Measurements from ENCODE around the gene ZNF581. TPM values are rescaled to one million over a fixed set of nuclear protein-coding genes. Genes with fewer than 3 reads are reported as not detected.

Gene ZNF581, protein sequence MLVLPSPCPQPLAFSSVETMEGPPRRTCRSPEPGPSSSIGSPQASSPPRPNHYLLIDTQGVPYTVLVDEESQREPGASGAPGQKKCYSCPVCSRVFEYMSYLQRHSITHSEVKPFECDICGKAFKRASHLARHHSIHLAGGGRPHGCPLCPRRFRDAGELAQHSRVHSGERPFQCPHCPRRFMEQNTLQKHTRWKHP
- 18.2 and 18.9 TPM in 2 replicates for total RNA-seq

DNA sequence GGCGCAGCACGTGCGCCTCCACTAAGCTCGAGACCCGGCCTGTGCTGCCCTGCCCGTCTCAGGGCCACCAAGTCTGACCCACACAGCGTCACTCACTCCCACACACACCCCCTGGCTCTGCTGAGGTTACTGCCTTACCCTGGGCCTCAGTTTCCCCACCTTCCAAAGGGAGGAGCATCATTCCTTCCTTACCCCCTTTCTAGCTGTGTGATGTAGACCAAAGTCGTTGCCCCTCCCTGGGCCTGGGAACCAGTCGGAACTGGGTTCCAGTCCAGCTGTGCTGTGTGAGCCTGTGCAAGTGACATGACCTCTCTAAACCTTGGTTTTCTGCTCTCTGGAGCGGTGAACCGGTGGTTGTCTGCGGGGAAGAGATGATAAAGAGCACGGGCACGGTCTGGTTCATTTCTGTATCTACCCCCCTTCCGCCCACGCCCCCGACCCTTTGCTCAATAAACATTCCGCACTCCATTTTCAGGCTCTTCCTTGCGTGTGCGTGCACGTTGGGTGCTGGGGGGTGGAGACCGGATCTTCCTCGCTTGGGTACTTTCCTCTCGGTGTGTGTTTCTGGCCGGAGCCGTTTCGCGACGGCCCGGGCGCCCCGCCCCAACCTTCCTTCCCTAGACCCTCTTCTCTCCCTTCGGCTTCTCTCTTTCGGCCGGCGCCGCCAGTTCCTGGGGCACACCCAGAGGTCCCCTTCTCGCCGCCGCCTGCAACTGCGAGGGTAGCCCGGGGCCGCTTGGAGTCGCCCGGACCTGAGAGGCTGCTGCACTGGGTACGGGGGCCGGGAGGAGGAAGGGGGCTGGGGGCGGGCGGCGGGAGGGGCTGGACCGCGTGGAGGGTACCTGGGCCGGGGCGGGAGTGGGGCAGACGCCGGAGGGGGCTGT is at the start of gene ZNF581:
ZNF581 (plus strand) TSS at position 647 of the 884 bp plus-strand sequence. CDS start 923 bp downstream, outside the sequence.

DNA sequence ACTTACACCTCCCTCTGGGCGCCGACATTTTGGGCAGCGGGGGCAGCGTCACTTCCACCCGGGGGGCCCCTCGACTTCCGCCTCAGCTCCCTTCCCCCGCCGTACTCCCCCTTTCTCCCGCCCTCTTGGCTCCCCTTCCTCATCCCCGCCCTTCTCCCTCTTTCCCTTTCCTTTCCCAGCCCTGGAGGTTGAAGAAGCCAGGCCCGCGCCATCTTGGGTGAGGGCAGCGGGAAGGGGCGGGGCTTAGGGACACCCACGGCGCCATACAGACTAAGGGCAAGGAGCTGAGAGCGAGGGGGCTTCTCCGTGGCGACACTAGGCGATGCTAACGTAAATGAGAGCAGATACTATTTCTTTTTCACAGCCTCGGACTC is 44.0 kb upstream of the ZNF581 start, which contains the start of gene FIZ1:
FIZ1 (minus strand) TSS at position 50 of the 374 bp plus-strand sequence. CDS start 1,652 bp downstream, outside the sequence.

DNA sequence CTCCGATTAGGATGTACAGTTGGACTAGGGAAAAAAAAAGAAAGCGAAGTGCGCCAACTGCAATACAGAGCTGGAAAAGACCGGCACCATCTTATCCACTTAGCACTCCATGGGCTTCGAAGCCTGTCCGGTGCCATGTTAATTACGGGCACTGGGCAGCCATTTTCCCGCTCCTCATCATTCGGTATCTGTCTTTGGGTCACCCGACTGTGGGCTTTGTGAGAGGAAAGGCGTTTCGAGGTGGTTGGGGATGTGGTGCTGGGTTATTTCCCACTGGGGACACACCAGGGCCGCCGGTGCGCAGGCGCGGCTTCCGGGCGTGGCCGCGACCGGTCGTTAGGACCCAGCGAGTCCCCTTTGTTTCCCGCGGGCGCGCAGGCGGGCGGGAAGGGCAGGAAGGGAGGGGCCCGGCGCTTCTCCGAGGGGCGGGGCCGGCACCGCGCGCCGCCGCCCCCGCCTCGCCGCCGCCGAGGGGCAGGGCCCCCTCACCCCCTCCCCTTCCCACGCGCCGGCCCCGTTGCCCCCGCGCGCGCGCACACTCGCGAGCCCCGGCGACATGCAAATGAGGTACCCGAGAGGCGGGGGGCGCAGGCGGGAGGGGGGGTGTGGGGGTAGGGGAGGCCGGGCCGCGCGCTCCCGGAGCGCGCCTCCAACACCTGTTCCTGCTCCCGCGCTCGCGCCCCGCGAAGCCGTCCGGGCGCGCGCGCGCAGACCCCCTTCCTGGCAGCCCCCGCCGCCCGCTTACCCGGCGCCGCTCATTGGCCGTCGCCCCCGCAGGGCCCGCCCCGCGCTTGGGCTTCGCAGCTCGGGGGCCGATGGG is 43.4 kb upstream of the ZNF581 start, which contains the start of gene ZNF524:
ZNF524 (plus strand) TSS at position 447 of the 820 bp plus-strand sequence. CDS start 1,825 bp downstream, outside the sequence.

DNA sequence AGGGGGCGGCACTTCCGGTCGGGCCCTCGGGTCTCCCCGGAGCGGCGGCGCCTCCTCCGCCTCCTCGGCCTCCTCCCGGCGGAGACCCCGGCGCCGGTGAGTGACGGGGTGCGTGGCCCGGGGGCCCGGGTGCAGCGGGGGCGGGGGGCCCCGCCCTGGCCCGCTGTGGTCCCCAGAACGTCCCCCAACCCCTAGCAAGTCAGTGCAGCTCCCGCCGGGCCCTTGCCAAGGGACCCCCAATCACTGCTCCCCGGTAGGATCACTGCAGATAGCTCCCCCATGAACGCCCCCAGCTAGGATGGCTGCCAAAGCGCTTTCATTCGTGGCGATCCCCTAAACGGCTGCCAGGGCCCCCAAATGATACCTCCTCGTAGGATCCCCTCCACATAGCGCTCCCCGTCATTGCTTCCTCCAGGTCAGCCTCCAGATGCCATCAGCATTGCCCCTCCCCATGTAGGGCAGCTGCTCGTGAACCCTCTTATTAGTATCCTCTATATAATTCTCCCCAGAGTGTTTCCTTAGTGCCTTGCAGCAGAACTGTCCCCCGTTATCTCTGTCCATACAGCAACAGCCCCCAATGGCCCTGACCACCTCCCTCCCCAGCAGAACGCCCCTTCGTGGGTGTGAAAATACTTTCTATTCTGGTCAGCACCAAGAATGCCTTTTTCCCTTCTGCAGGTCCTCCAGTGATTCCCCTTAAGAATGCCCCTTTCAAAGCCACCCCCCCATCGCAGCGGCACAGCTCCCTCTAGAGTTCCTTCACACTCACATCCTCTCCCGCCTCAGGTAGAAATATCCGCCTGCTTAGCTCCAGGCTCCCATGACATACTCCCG is 37.6 kb upstream of the ZNF581 start, which contains the start of gene ZNF865:
ZNF865 (plus strand) TSS at position 11 of the 834 bp plus-strand sequence. CDS start 7,972 bp downstream, outside the sequence.

DNA sequence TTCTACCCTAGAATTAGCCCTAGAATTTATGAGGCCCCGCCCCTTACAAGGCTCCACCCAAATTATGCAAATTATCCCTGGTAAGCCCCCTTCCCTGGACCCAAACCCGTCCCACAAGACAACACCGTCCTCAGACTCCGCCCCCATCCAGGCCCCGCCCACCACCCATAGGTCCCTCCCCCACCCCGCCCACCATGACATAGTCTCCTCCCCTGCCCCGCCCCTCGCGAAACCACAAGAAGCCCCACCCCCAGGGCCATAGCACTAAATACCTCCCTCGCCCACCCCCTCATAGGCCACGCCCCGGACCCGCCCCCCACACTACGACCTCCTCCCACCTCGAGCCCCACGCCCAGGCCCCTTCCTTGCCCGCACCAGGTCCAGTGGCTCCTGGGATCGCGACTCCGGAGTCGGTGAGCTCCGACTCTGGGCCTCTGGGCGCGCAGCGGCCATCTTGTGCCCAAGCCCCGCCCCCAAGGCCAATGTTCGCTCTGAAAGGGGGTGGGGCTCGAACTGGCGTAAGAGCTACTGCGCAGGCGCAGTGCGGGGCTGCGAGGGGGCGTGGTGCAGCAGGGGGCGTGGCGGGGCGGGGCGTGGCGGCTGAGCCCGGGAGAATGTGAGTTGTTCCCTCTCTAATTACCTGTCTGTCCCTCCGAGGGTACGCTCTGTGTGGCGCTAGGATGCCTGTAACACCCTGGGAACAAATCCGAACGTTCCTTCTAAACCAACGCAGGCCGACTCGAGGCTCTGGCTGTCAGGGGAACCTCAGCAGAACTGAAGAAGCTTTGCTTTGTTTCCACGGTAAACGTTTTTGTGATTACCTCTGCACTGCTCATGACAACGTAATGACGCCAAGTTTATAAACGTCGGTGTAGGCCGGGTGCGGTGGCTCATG is 19.1 kb upstream of the ZNF581 start, which contains the start of gene ZNF784:
ZNF784 (minus strand) TSS at position 458 of the 895 bp plus-strand sequence; CDS start at position 453, 5 bp downstream.

DNA sequence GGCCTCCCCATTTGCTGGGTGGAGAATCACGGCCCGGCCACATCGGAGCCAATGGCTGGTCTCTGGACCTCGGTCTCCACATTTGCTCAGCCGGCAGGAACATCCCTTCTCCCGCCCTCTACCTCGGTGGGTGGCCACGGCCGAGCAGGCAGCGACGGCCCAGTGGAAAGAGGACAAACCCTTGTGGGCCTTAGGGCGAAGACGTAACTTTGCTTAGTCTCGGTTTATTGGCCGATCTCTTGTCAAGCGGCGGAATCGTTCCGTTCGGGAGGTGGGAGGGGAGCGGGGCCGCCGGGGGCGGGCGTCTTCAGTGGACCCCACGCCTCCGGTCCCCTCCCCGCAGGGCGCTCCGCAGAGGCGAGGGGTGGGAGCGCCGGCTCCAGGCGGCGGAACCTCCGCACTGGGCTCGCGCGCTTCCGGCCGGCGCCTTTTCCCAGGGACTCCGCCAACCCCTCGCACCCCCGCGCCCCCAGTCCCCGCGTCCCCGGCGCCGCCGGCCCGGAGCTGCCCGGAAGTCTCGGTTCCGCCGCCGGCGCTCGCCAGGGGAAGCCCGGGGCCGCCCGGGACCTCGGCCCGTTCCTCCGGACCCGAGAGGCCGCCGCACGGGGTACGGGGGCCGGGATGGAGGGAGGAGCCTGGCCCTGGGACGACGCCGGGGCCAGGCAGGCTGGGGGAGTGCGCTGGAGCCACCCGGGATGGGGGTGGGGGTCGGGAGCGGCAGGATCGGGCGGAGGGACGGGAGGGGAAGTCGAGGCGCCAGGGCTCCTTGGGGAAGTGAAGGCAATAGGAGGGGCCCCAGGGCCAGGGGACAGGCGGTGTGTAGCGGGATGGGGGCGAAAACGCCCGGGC is 2.6 kb upstream of the ZNF581 start, which contains the start of gene ZNF580:
ZNF580 (plus strand) TSS at position 426 of the 849 bp plus-strand sequence. CDS start 1,507 bp downstream, outside the sequence.

DNA sequence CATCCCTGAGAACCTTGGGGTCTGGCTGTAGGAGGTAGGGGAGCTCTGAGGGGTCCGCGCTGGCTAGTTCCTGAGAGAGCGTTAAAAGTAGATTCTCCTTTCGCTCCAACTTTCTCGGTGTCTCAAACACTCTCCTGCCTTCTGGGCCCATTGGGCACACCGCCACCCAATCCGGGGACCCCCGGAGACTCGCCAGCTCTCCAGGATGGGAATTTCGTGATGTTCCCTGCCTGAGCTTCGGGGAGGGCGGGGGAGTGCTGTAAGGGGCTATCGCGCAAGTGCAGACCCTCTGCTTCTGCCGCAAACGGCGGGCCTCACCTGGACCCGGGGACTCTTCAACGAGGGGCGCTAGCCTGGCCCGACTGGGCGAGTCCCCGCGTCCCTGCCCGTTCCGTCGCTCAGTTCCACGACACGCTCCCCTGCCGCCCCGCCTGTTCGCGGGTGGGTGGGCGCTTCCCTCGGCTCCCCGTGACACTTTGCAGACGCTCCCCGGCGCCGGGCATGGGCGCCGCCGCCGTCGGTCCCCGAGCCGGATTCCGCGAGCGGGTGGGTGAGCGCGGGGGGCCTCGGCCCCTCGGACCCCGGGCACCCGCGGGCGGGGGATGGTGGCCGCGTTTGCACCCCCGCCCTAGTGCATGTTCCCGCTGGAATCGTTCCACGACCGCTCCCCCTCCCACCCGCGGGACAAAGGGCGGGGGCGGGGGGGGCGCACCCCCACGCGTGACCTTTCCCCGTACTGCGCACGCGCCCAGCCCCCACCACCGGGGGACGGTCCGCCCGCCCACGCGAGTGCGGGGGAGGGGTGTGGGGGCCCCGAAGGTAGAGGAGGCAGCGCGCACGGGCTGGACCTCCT is 4.5 kb downstream of the ZNF581 start, which contains the start of gene CCDC106:
CCDC106 (plus strand) TSS at position 481 of the 853 bp plus-strand sequence. CDS start 835 bp downstream, outside the sequence.

DNA sequence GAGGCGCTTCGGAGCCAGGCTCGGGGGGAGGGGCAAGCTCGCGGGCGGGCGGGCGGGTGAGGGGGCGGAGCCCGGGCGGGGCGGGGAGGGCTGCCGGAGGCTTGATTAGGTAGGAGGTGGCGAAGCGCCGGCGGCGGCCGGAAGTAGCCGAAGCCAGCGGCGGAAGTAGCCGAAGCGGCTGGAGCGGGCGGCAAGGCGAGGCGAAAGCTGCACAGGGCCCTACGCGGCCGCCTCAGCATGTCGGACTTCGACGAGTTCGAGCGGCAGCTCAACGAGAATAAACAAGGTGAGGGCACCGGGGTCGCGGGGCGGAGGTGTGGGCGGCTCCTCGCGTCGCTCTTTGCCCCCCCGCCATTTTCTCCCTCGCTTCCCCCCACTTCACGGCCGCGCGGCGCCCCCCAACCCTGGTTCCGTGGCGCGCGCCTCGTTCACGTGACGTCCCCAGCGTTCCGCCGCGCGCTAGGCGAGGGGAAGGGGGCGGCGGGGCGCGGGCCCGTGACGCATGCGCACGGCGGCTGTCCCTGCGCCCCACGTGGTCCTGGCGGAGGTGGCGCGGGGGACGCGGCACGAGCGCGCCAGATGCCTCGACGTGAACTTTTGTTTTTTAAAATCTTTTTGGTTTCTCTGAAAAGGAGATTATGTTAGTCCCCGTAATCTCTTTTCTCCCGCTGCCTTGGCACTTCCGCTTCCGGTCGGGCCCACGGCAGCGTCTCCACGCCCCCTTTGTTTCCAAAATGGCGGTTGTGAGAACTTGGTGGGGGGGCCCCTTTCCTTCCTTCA is 11.6 kb downstream of the ZNF581 start, which contains the start of gene U2AF2:
U2AF2 (plus strand) TSS at position 168 of the 780 bp plus-strand sequence; CDS start at position 238, 70 bp downstream.

DNA sequence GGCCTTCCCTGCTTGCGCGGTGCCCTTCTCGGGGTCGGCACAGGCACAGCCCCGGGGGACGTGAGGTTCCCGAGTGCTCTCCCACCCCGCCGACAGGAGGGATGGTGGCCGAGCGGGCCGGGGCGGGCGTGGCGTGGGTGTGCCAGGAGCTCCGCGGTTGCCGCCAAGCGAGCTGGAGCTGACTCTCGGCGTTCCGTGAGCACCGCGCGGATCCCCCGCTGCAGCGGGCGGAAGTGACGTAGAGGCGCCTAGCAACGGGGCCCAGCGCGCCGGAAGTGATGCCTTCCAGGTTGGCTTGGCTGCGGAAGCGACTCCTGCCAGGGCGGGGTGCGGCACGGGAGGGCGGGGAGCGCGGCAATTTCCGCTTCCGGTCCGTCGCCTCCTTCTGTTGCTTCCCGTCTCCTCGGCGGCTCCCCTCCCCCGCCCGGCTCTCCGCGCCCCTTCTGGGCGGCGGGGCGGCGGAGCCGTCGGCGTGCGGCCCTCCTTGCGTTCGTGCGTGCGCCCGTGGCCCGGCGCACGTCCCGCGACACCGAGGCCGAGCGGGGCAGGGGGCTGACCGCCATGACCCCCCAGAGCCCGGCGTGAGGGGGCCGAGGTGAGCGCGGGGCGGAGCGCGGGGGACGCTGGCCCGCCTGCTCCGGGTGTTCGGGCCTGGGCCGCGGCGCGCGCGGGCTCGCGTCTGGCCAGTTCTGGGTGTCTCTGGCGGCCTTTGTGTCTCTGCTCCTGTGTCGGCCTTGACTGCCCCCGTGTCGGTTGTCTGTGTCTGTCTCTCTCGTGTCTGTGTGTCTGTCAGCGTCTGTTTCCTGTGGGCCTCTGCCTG is 31.6 kb downstream of the ZNF581 start, which contains the start of gene EPN1:
EPN1 (plus strand) TSS at position 386 of the 820 bp plus-strand sequence. CDS start 3,402 bp downstream, outside the sequence.

Other genes starting within 250 kb of the ZNF581 start
- gene UBE2S, start 235.9 kb upstream of the ZNF581 start, total RNA-seq = 153 and 158 TPM in 2 replicates
- gene SHISA7, start 200.3 kb upstream of the ZNF581 start, total RNA-seq = not detected in 2 replicates
- gene ISOC2, start 182.0 kb upstream of the ZNF581 start, total RNA-seq = 73.3 and 78.3 TPM in 2 replicates
- not detected in 2 replicates for gene C19orf85, start 178.9 kb upstream of the ZNF581 start, total RNA-seq
- gene ZNF628, start 167.0 kb upstream of the ZNF581 start, total RNA-seq = 3.9 and 8.3 TPM in 2 replicates
- 15.4 and 16.5 TPM in 2 replicates for gene NAT14, start 158.5 kb upstream of the ZNF581 start, total RNA-seq
- gene SSC5D, start 155.2 kb upstream of the ZNF581 start, total RNA-seq = 0.27 and 0.74 TPM in 2 replicates
- not detected in 2 replicates for gene SBK2, start 106.5 kb upstream of the ZNF581 start, total RNA-seq
- gene SBK3, start 98.1 kb upstream of the ZNF581 start, total RNA-seq = 0.27 and 0.39 TPM in 2 replicates
- gene ZNF579, start 62.8 kb upstream of the ZNF581 start, total RNA-seq = 4.7 and 6.4 TPM in 2 replicates
- 3.1 and 6.0 TPM in 2 replicates for gene FIZ1, start 44.1 kb upstream of the ZNF581 start, total RNA-seq
- gene ZNF524, start 43.4 kb upstream of the ZNF581 start, total RNA-seq = 21.8 and 29.8 TPM in 2 replicates
- 1.8 and 2.7 TPM in 2 replicates for gene ZNF865, start 38.0 kb upstream of the ZNF581 start, total RNA-seq
- gene ZNF784, start 19.1 kb upstream of the ZNF581 start, total RNA-seq = 4.5 and 5.0 TPM in 2 replicates
- 6.5 and 11.2 TPM in 2 replicates for gene ZNF580, start 2.6 kb upstream of the ZNF581 start, total RNA-seq
- 10.7 and 11.7 TPM in 2 replicates for gene CCDC106, start 4.6 kb downstream of the ZNF581 start, total RNA-seq
- gene U2AF2, start 11.4 kb downstream of the ZNF581 start, total RNA-seq = 161 and 178 TPM in 2 replicates
- 106 and 120 TPM in 2 replicates for gene EPN1, start 31.6 kb downstream of the ZNF581 start, total RNA-seq
- gene NLRP9, start 94.8 kb downstream of the ZNF581 start, total RNA-seq = not detected in 2 replicates
- gene RFPL4A, start 115.4 kb downstream of the ZNF581 start, total RNA-seq = 1.8 TPM in 1 of 2 replicates, not detected in the other
- gene RFPL4AL1, start 125.5 kb downstream of the ZNF581 start, total RNA-seq = not detected in 2 replicates
- not detected in 2 replicates for gene NLRP11, start 188.3 kb downstream of the ZNF581 start, total RNA-seq
- gene NLRP4, start 192.9 kb downstream of the ZNF581 start, total RNA-seq = not detected in 2 replicates